Uterus (tissue), 4 donors: Measurements from ENCODE around the gene PGAM2. TPM values are rescaled to one million over a fixed set of nuclear protein-coding genes. Genes with fewer than 3 reads are reported as not detected.

Source experiments
- DNase-seq, 2 donors: peaks; one replicate each; pipeline ENCODE4 v3.0.0-alpha.2; 2019 to 2020
- H3K27ac ChIP-seq, 2 donors: fragments of 200-600 bp; sonication (generic); 1 replicate in 1 of 2; 2 replicates in 1 of 2; pipeline ENCODE4 v1.5.1; 2016 to 2018
- H3K27me3 ChIP-seq, 2 donors: fragments of 200-600 bp; sonication (generic); one replicate each; pipeline ENCODE4 v1.5.1; 2018 to 2019; ENCODE audit warnings: control low read depth in 1 of 2
- H3K36me3 ChIP-seq, 2 donors: fragments of 200-600 bp; sonication (generic); one replicate each; pipeline ENCODE4 v1.5.1; 2019; ENCODE audit warnings: control low read depth in 1 of 2
- H3K4me1 ChIP-seq, 2 donors: fragments of 200-600 bp; sonication (generic); one replicate each; pipeline ENCODE4 v1.5.1; 2018 to 2019; ENCODE audit warnings: control low read depth in 1 of 2
- H3K4me3 ChIP-seq, 2 donors: fragments of 200-600 bp; sonication (generic); 1 replicate in 1 of 2; 2 replicates in 1 of 2; pipeline ENCODE4 v1.5.1; 2018 to 2019; ENCODE audit warnings: mild to moderate bottlenecking in 1 of 2
- H3K9me3 ChIP-seq, 2 donors: fragments of 200-600 bp; sonication (generic); one replicate each; pipeline ENCODE4 v1.5.1; 2019; ENCODE audit warnings: control low read depth in 1 of 2
- POLR2A ChIP-seq, 2 donors: fragments of 450-650 bp; IDR thresholded peaks; one replicate each; pipeline ENCODE4 v1.6.1; 2016; ENCODE audit warnings: antibody characterized with exemption in 2 of 2, mild to moderate bottlenecking in 1 of 2, moderate library complexity in 1 of 2
- intact Hi-C: fragments of 100-400 bp; cut with DNase I; formaldehyde crosslinking; loops from one replicate; pipeline ENCODE4 v1.15.1; 2023; ENCODE audit warnings: low total_unique reads
- total RNA-seq, 4 donors: library from RNA; depleted of rRNA in 3 of 4; stranded (reverse); fragments of >200 nt in 3 of 4; gene quantifications; one replicate each; pipeline versions ENCODE4 v1.1.0 to v1.2.4, GENCODE V29; 2014 to 2023
- TF ChIP-seq, protein P1 (sequence below), 4 experiments: fragments of 200-600 bp in 2 of 4; fragments of 450-650 bp in 2 of 4; sonication (generic) in 2 of 4; IDR thresholded peaks; one replicate each; pipeline ENCODE4 v1.5.1; 2016 to 2019; ENCODE audit warnings: antibody characterized with exemption in 4 of 4, mild to moderate bottlenecking in 2 of 4, moderate library complexity in 1 of 4
- donor health status: DM: yes; HTN: yes; CAD: no.

PGAM2 gene
- total RNA-seq, 4 donors from 2014 or later: 0.76 to 1.4 TPM; not detected in 2

DNA sequence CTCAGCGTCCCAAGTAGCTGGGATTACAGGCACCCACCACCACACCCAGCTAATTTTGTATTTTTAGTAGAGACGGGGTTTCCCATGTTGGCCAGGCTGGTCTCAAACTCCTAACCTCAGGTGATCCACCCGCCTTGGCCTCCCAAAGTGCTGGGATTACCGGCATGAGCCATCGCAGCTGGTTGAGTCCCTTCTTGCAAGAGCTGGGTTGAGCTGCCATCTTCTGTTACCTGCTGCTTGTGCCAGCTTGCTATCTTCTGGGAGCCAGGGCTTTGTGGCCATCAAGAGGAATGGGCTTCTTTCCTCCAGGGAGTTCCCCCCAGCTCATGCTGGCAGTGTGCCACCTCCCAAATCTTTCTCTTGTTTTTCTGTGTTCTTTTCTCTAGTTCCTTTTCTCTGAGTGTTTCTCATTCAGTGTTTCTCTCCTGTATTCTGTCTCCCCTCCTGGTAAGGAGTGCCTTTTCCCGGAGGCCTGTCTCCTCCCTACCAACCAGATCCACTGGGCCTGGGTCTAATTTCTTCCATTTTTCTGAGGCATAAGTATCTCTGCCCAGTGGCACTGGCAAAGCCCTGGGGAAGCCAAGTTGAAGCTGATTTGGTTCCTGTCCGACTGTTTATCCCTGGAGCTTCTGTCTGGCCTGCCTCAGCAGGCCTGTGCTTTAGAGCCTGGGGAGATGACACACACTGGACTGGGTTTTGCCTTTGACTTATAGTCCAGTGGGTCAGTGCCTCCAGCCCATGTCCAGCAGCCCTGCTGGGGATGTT lies 17.2 kb downstream of the PGAM2 start:
- DNase-seq: peak in 1 of 2 donors; percentile 15
- intact Hi-C loops: no loop called here

DNA sequence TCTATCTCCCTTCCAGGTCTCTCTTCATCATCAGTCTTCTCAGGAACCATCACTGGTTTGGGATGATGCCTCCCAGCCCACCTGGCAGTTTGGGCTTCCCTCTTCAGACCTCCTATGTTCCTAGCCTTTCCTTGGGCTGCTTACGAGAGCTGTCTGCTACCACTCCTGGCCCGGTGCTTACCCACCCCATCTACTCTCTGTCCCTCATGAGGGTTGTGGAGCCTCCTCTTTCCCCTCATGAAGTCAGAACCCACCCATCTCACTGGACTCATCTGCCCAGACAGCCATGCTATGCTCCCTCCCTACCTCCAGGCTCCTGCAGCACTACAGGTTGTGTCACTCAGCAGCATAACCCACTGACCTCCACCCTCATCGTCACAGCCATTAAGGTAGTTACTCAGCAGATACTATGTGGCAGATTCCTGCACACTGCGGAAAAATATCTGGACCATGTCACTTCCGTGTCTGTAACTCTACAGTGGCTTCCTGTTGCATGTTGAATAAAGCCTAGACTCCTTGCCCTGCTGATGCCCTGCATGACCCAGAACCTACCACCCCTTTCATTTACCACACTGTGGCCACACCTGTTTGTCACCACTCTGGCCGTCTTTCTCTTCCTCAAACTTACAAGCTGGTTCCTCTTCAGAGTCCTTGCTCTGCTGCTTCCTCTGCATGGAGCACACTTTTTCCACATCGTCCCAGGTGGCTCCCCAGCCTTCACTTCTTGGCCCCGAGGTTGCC lies 18.9 kb downstream of the PGAM2 start:
- no peak overlapping the region for H3K4me3 ChIP-seq
- no peak for TF ChIP-seq POLR2A (IDR thresholded peaks at IDR 0.05)
- TF ChIP-seq, protein P1, sequence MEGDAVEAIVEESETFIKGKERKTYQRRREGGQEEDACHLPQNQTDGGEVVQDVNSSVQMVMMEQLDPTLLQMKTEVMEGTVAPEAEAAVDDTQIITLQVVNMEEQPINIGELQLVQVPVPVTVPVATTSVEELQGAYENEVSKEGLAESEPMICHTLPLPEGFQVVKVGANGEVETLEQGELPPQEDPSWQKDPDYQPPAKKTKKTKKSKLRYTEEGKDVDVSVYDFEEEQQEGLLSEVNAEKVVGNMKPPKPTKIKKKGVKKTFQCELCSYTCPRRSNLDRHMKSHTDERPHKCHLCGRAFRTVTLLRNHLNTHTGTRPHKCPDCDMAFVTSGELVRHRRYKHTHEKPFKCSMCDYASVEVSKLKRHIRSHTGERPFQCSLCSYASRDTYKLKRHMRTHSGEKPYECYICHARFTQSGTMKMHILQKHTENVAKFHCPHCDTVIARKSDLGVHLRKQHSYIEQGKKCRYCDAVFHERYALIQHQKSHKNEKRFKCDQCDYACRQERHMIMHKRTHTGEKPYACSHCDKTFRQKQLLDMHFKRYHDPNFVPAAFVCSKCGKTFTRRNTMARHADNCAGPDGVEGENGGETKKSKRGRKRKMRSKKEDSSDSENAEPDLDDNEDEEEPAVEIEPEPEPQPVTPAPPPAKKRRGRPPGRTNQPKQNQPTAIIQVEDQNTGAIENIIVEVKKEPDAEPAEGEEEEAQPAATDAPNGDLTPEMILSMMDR (IDR thresholded peaks at IDR 0.05): no peak
- H3K27ac ChIP-seq: no peak overlapping the region
- no peaks in the 10 kb centered on the region for H3K36me3 ChIP-seq
- DNase-seq: peak in 1 of 2 donors; percentile 6
- intact Hi-C loops: no loop called here
- H3K9me3 ChIP-seq: no peaks in the 10 kb centered on the region
- H3K4me1 ChIP-seq: peaks cover 3 to 5% of the 10 kb centered on the region in 2 donors
- H3K27me3 ChIP-seq: no peaks in the 10 kb centered on the region

More for the DNA sequence above, 17.2 kb downstream of the PGAM2 start:
- Histone ChIP-seq H3K27ac (no peak overlapping the region), H3K9me3 (no peaks in the 10 kb centered on the region), H3K36me3 (no peaks in the 10 kb centered on the region), H3K27me3 (no peaks in the 10 kb centered on the region), H3K4me1 (peaks cover 3 to 5% of the 10 kb centered on the region in 2 donors), H3K4me3 (no peak overlapping the region)
- TF ChIP-seq, protein P1 (IDR thresholded peaks at IDR 0.05): no peak
- TF ChIP-seq POLR2A (IDR thresholded peaks at IDR 0.05): no peak

DNA sequence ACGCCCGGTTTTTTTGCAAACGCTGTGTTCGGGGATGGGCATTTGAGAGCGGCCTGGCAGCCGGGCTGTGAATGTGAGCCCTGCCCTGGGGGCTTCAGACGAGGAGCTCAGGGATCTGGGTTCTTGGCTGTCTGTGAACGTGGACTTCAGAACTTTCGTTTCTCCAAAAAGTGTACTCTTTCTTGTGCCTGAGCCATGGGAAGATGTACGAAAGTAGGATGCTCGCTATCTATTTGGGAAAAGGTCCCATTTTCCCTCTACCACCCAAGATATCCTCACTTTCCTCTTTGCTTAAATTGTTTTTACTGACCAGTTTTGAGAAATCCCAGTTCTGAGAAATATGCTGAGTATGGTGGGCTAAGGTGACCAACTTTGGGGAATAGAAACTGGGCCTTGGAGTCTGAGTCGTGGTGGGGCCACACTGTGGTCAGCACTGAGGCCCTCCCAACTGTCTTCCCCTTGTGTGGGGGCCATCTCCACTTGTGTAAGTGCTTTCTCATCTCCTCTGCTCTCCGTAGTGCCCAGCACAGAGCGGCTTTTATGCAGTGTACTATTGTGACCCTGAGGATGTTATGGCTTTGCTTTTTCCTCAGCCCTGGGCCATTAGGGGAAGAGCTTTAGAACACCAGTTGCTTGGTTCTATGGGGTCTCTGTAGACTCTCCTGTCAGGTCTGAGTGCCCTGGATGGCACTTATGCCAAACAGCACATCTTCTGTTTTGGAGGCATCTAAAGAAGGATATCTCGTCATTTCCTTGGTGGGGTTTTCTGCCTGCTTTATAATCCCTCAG lies 19.9 kb downstream of the PGAM2 start:
- no peaks in the 10 kb centered on the region for H3K9me3 ChIP-seq
- no peaks in the 10 kb centered on the region for H3K27me3 ChIP-seq
- TF ChIP-seq, protein P1 (IDR thresholded peaks at IDR 0.05): no peak
- TF ChIP-seq POLR2A (IDR thresholded peaks at IDR 0.05): no peak
- peak overlapping the region; percentile 69 to 90 for H3K4me3 ChIP-seq
- H3K4me1 ChIP-seq: peaks cover 3 to 9% of the 10 kb centered on the region in 2 donors
- intact Hi-C loops: no loop called here
- no peak for DNase-seq
- no peaks in the 10 kb centered on the region for H3K36me3 ChIP-seq
- peak overlapping the region; percentile 73 to 79 for H3K27ac ChIP-seq

DNA sequence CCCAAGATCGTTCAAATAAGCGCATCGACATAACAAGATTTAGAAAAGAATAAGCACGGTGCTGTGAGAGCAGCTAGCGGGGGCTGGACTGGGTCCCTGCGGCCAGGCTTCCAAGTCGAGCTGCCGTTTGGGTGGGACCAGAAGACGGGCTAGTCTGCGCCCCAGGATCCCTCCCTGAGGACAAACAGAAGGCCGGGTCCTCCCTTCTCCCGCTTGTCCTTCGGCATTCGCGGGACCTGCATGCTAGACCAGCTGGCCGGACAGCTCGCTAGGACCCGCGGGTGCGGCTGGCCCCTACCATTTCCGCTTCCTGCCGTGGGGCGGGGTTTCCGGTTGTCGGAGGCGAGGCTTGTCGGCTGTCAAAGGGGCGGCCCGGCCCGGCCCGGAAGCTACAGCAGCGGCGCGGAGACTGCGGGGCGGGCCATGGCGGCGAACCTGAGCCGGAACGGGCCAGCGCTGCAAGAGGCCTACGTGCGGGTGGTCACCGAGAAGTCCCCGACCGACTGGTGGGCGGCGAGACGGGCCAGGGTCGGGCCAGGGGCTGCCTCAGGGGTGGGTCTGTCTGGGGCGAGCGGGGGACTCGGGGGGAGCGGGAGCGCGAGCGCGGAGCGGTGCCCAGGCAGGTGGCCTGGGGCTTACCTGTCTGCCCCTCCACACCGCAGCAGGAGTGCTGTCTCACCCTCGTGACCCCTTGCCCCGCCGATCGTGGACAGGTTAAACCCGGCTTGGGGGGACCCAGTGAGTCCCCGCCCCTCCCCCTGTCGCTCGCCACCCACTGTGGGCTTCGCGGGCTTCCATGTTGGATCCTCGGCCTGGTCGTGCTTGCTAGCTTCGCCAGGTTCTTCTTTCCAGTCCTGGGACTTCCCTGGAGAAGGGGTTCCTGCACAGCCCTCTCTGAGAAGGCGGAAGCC lies 20.8 kb downstream of the PGAM2 start, which contains the start of gene DBNL:
Gene DBNL, plus strand, starts transcription at position 388 of the 911 bp plus-strand sequence. Its CDS starts 36 bp downstream, at position 424.
- Histone ChIP-seq H3K27me3 (no peaks in the 10 kb centered on the region), H3K4me1 (peaks cover 3 to 9% of the 10 kb centered on the region in 2 donors), H3K9me3 (no peaks in the 10 kb centered on the region), H3K36me3 (no peaks in the 10 kb centered on the region), H3K27ac (peak within 1 kb of the TSS; percentile 73 to 79), H3K4me3 (peak within 1 kb of the TSS; percentile 69 to 90)
- TF ChIP-seq, protein P1 (IDR thresholded peaks at IDR 0.05): peak in 2 of 4 experiments; percentile 15 to 21
- TF ChIP-seq POLR2A (IDR thresholded peaks at IDR 0.05): peak; percentile 24 to 73
- DNase-seq: peak; percentile 90 to 93
- intact Hi-C loops: no loop called here
